ENCODE results near the gene MLIP. TPM values are rescaled to one million over a fixed set of nuclear protein-coding genes. Genes with fewer than 3 reads are reported as not detected.

MLIP gene
- total and polyA plus RNA-seq, 7 experiments from 2014 or later: not detected

DNA sequence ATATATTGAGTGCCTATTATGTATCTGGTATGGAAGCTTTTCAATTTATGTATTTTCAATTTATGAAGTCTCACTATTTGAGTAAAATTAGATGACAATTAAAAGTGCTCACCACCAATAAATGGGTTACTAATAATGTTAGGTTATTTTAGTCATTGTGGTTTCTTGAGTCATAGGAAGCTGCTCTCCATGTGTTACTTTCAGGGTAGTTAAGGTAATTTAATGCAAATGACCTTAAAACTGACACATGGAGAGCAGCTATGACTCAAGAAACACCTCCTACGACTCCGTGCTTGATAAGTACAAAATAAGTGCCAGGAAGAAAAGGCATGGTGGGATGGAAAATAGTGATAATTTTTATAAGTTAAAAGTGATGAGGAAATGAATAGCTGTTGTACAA lies 180.5 kb downstream of the MLIP start:
- CTCF ChIA-PET: no interaction called here
- H3K9me3 ChIP-seq (ENCODE audit: control insufficient read depth in 2 of 3, low read length in 3 of 3): no peaks in the 10 kb centered on the region

DNA sequence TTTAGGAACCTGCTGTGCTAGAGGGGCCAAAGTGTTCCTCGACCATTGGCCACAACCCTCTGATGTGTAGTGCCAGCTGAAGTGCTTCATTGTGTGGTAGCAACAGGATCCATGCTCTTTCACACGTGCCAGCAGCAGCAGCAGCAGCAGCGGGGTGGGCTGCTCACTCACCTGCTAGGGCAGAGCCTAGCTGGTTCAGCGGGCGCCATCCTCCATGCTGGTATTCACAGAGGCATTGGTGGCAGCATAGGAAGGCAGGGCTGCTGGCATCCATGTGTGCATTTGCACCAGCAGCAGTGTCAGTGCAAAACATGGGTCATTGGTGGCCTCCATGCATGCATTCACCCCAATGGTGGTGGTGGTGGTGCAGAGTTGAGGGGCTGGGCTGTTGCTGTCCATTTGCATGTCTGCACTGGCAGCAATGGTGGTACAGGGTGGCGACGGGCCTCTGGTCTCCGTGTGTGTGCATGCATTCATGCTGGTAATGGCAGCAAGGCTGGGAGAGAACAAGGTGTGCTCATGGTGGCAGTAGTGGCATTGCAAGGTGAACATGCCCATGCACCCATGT lies 183.8 kb downstream of the MLIP start:
- no peak overlapping the region for H3K4me3 ChIP-seq (ENCODE audit: low read length)
- Mint-ChIP-seq H3K27me3 (no peaks in the 10 kb centered on the region), H3K4me3 (no peak overlapping the region), H3K9me3 (peaks cover 0 to 5% (median 2%) of the 10 kb centered on the region in 11 donors), H3K4me1 (peaks cover 0 to 2% (median 0%) of the 10 kb centered on the region in 7 donors), H3K27ac (no peak overlapping the region), H3K36me3 (no peaks in the 10 kb centered on the region)
- no peak for ATAC-seq
- no peaks in the 10 kb centered on the region for H3K27me3 ChIP-seq (ENCODE audit: control insufficient read depth in 2 of 2, insufficient read depth in 2 of 2, low read length in 2 of 2)
- POLR2A ChIA-PET: no interaction called here
- CTCF ChIA-PET: no interaction called here
- H3K27ac ChIP-seq (ENCODE audit: low read depth, low read length): no peak overlapping the region
- DNase-seq: no peak
- intact Hi-C loops (cut with micrococcal nuclease): no loop called here
- no peaks in the 10 kb centered on the region for H3K36me3 ChIP-seq (ENCODE audit: control insufficient read depth in 2 of 3, insufficient read depth in 3 of 3, low read length in 3 of 3)
- no peaks in the 10 kb centered on the region for H3K4me1 ChIP-seq (ENCODE audit: control insufficient read depth in 2 of 2, insufficient read depth in 2 of 2, low read length in 2 of 2)
- no peaks in the 10 kb centered on the region for H3K9me3 ChIP-seq (ENCODE audit: control insufficient read depth in 2 of 3, low read length in 3 of 3)

More for the DNA sequence above, 180.5 kb downstream of the MLIP start:
- POLR2A ChIA-PET: no interaction called here
- Histone ChIP-seq H3K27ac (ENCODE audit: low read depth, low read length) (no peak overlapping the region), H3K4me3 (ENCODE audit: low read length) (no peak overlapping the region), H3K27me3 (ENCODE audit: control insufficient read depth in 2 of 2, insufficient read depth in 2 of 2, low read length in 2 of 2) (no peaks in the 10 kb centered on the region), H3K36me3 (ENCODE audit: control insufficient read depth in 2 of 3, insufficient read depth in 3 of 3, low read length in 3 of 3) (no peaks in the 10 kb centered on the region), H3K4me1 (ENCODE audit: control insufficient read depth in 2 of 2, insufficient read depth in 2 of 2, low read length in 2 of 2) (no peaks in the 10 kb centered on the region)
- DNase-seq (no peak), ATAC-seq (no peak)
- H3K4me3 Mint-ChIP-seq: no peak overlapping the region
- no peaks in the 10 kb centered on the region for H3K36me3 Mint-ChIP-seq
- H3K27me3 Mint-ChIP-seq: no peaks in the 10 kb centered on the region
- no peaks in the 10 kb centered on the region for H3K4me1 Mint-ChIP-seq
- no peak overlapping the region for H3K27ac Mint-ChIP-seq
- intact Hi-C loops (cut with micrococcal nuclease): no loop called here
- peaks cover 0 to 18% (median 4%) of the 10 kb centered on the region in 11 donors for H3K9me3 Mint-ChIP-seq

- Histone ChIP-seq H3K27me3 (ENCODE audit: control insufficient read depth in 2 of 2, insufficient read depth in 2 of 2, low read length in 2 of 2) (no peaks in the 10 kb centered on the region), H3K4me1 (ENCODE audit: control insufficient read depth in 2 of 2, insufficient read depth in 2 of 2, low read length in 2 of 2) (no peaks in the 10 kb centered on the region), H3K36me3 (ENCODE audit: control insufficient read depth in 2 of 3, insufficient read depth in 3 of 3, low read length in 3 of 3) (no peaks in the 10 kb centered on the region), H3K4me3 (ENCODE audit: low read length) (no peak overlapping the region), H3K9me3 (ENCODE audit: control insufficient read depth in 2 of 3, low read length in 3 of 3) (no peaks in the 10 kb centered on the region), H3K27ac (ENCODE audit: low read depth, low read length) (no peak overlapping the region)
- no peak overlapping the region for H3K4me3 Mint-ChIP-seq
- ChIA-PET CTCF (no interaction called here), POLR2A (no interaction called here)
- no peaks in the 10 kb centered on the region for H3K36me3 Mint-ChIP-seq
- ATAC-seq: no peak
- no peak for DNase-seq
- H3K27ac Mint-ChIP-seq: no peak overlapping the region
- H3K27me3 Mint-ChIP-seq: no peaks in the 10 kb centered on the region
- H3K4me1 Mint-ChIP-seq: peaks cover 0 to 2% (median 0%) of the 10 kb centered on the region in 7 donors
- intact Hi-C loops (cut with micrococcal nuclease): no loop called here
- H3K9me3 Mint-ChIP-seq: peaks cover 0 to 5% (median 2%) of the 10 kb centered on the region in 11 donors
These were observed 188.5 kb downstream of the MLIP start for GRCh38 chr6:54299542-54300269.

DNA sequence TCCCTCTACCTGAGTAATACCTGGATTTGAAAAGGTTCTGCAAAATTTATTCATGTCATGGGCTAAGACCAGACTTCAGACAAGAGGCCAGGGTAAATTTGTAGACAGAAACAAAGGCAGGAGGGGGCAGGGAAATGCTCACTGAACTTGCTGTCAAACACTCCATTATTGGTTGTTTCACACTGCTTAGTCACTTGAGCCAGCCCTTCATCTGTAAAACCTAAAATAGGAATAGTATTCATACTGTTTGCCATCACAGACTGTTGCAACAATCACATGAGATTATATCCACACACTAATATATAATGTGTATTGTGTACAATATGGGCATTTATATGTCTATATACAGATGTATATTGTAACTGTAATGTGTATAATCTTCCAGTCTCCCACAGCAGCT lies 190.5 kb downstream of the MLIP start:
- ATAC-seq (no peak), DNase-seq (no peak)
- Histone ChIP-seq H3K9me3 (ENCODE audit: control insufficient read depth in 2 of 3, low read length in 3 of 3) (no peaks in the 10 kb centered on the region), H3K4me1 (ENCODE audit: control insufficient read depth in 2 of 2, insufficient read depth in 2 of 2, low read length in 2 of 2) (no peaks in the 10 kb centered on the region), H3K27ac (ENCODE audit: low read depth, low read length) (no peak overlapping the region), H3K27me3 (ENCODE audit: control insufficient read depth in 2 of 2, insufficient read depth in 2 of 2, low read length in 2 of 2) (no peaks in the 10 kb centered on the region), H3K36me3 (ENCODE audit: control insufficient read depth in 2 of 3, insufficient read depth in 3 of 3, low read length in 3 of 3) (no peaks in the 10 kb centered on the region), H3K4me3 (ENCODE audit: low read length) (no peak overlapping the region)
- H3K9me3 Mint-ChIP-seq: peaks cover 0 to 4% (median 0%) of the 10 kb centered on the region in 11 donors
- no peak overlapping the region for H3K4me3 Mint-ChIP-seq
- ChIA-PET CTCF (no interaction called here), POLR2A (no interaction called here)
- peaks cover 0 to 2% (median 0%) of the 10 kb centered on the region in 7 donors for H3K4me1 Mint-ChIP-seq
- no peaks in the 10 kb centered on the region for H3K36me3 Mint-ChIP-seq
- intact Hi-C loops (cut with micrococcal nuclease): no loop called here
- no peak overlapping the region for H3K27ac Mint-ChIP-seq
- H3K27me3 Mint-ChIP-seq: no peaks in the 10 kb centered on the region

GRCh38 chr6:54307439-54307910 lies 196.2 kb downstream of the MLIP start:
- H3K36me3 Mint-ChIP-seq: no peaks in the 10 kb centered on the region
- no peaks in the 10 kb centered on the region for H3K9me3 ChIP-seq (ENCODE audit: control insufficient read depth in 2 of 3, low read length in 3 of 3)

DNA sequence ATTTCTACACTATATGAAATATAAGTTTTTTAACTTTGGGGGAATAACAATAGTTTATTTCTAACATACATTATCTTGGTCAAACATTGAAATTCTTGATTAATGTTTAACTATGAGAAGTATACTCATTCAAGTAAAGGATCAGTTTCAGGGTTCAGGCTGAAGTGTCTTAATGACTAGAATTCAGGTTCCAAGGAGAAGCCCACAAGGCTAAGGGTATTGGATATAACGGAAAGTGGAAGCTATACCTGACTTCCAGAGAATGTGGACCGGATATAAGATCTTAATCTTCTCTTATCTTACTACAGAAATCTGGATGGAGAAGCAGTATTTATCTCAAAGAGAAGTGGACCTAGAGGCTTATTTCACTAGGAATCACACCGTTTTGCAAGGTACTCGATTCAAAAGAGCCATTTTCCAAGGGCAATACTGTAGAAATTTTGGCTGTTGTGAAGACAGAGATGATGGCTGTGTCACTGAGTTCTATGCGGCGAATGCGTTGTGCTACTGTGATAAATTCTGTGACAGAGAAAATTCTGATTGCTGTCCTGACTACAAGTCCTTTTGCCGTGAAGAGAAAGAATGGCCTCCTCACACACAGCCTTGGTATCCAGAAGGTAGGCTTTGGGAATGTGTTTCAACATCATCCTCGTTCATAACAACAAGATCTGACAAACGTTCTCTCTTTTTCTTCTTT lies 197.2 kb downstream of the MLIP start, which contains the start of gene TINAG:
Gene TINAG (plus strand): TSS at position 153 of the 697 bp plus-strand sequence. CDS start 110 bp downstream, at position 263.
- ATAC-seq: no peak
- Histone ChIP-seq H3K4me3 (ENCODE audit: low read length) (no peak within 1 kb of the TSS), H3K36me3 (ENCODE audit: control insufficient read depth in 2 of 3, insufficient read depth in 3 of 3, low read length in 3 of 3) (no peaks in the 10 kb centered on the region), H3K27me3 (ENCODE audit: control insufficient read depth in 2 of 2, insufficient read depth in 2 of 2, low read length in 2 of 2) (no peaks in the 10 kb centered on the region), H3K9me3 (ENCODE audit: control insufficient read depth in 2 of 3, low read length in 3 of 3) (no peaks in the 10 kb centered on the region), H3K4me1 (ENCODE audit: control insufficient read depth in 2 of 2, insufficient read depth in 2 of 2, low read length in 2 of 2) (no peaks in the 10 kb centered on the region), H3K27ac (ENCODE audit: low read depth, low read length) (no peak within 1 kb of the TSS)
- ChIA-PET CTCF (no interaction called here), POLR2A (no interaction called here)
- H3K4me1 Mint-ChIP-seq: no peaks in the 10 kb centered on the region
- H3K36me3 Mint-ChIP-seq: no peaks in the 10 kb centered on the region
- no peak for DNase-seq
- no peak within 1 kb of the TSS for H3K27ac Mint-ChIP-seq
- no peaks in the 10 kb centered on the region for H3K27me3 Mint-ChIP-seq
- H3K4me3 Mint-ChIP-seq: no peak within 1 kb of the TSS
- intact Hi-C loops (cut with micrococcal nuclease): no loop called here
- peaks cover 0 to 16% (median 4%) of the 10 kb centered on the region in 11 donors for H3K9me3 Mint-ChIP-seq

More at GRCh38 chr6:54307439-54307910, 196.2 kb downstream of the MLIP start:
- H3K36me3 ChIP-seq (ENCODE audit: control insufficient read depth in 2 of 3, insufficient read depth in 3 of 3, low read length in 3 of 3): no peaks in the 10 kb centered on the region
- H3K4me3 ChIP-seq (ENCODE audit: low read length): no peak overlapping the region
- no peaks in the 10 kb centered on the region for H3K27me3 ChIP-seq (ENCODE audit: control insufficient read depth in 2 of 2, insufficient read depth in 2 of 2, low read length in 2 of 2)
- Mint-ChIP-seq H3K9me3 (peaks cover 0 to 16% (median 4%) of the 10 kb centered on the region in 11 donors), H3K4me1 (no peaks in the 10 kb centered on the region), H3K27ac (no peak overlapping the region), H3K27me3 (no peaks in the 10 kb centered on the region), H3K4me3 (no peak overlapping the region)
- H3K27ac ChIP-seq (ENCODE audit: low read depth, low read length): no peak overlapping the region
- intact Hi-C loops (cut with micrococcal nuclease): no loop called here
- DNase-seq (no peak), ATAC-seq (no peak)
- ChIA-PET POLR2A (no interaction called here), CTCF (no interaction called here)
- H3K4me1 ChIP-seq (ENCODE audit: control insufficient read depth in 2 of 2, insufficient read depth in 2 of 2, low read length in 2 of 2): no peaks in the 10 kb centered on the region

Measured in naive thymus-derived CD4-positive, alpha-beta T cell (primary cell).